Measurements from ENCODE around the gene GAA.

DNA sequence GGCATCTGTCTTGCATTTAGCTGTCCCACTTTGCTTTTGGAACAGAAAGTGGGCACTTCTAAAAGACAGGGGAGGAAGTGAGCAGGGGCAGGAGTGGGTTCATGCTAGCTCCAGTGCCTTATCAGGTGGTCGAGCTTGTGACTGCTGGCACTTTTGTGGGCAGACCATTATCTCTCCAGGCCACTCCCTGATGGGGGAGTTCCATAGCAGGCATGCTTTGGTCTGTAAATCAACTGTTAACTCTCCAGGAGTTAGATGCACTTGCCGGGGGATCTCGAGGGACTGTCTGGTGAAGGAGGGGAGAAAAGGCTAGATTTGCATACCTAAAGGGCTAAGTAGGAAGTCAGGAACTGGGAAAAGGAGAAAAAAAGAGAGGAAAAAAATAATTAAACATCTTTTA lies 59.2 kb downstream of the GAA start:
- TF ChIP-seq, protein P1, sequence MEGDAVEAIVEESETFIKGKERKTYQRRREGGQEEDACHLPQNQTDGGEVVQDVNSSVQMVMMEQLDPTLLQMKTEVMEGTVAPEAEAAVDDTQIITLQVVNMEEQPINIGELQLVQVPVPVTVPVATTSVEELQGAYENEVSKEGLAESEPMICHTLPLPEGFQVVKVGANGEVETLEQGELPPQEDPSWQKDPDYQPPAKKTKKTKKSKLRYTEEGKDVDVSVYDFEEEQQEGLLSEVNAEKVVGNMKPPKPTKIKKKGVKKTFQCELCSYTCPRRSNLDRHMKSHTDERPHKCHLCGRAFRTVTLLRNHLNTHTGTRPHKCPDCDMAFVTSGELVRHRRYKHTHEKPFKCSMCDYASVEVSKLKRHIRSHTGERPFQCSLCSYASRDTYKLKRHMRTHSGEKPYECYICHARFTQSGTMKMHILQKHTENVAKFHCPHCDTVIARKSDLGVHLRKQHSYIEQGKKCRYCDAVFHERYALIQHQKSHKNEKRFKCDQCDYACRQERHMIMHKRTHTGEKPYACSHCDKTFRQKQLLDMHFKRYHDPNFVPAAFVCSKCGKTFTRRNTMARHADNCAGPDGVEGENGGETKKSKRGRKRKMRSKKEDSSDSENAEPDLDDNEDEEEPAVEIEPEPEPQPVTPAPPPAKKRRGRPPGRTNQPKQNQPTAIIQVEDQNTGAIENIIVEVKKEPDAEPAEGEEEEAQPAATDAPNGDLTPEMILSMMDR (IDR thresholded peaks at IDR 0.05), result no peak
- TF ChIP-seq POLR2A (IDR thresholded peaks at IDR 0.05) (no peak), POLR2AphosphoS5 (IDR thresholded peaks at IDR 0.05) (no peak)

Data from breast epithelium (tissue), 3 donors.